KG1 (cell line): Measurements from ENCODE around the gene RILP.

ENCODE experiments used
- DNase-seq: peaks from one replicate; lab custom pipeline; 2025; lab: John Stamatoyannopoulos, UW

The RILP gene

DNA sequence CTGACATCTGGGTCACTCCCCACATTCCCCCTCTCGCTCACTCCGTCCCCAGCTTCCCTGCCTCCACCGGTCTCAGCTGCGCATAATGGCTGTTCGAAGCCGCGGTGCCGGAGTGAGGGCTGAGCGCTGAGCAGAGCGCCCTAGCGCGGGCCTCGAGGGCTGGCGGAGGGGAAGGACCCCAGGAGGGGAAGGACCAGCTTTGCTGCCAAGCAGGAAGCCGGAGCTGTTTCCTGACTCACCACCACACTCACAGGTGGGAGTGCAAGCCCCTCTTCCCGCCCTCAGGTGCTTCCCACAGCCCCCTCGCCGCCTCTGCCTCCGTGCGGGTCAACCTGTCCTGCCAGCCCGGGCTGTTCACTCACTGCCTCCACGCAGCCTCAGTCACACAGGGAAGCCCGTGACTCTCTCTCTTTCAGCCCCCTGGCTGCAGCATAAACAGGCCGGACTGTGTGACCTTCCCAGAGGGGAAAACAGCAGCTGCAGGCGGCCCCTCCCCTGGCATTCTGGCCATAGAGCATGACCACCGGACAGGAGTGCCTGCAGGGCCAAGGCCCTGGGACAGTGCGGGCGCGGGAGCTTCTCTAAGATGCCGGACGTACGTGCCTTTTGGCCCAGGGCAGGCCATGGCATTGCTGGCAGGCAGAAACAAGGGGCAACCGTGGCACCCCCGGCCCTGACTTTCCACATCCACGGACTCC lies 44.7 kb downstream of the RILP start:
- no peak for DNase-seq

DNA sequence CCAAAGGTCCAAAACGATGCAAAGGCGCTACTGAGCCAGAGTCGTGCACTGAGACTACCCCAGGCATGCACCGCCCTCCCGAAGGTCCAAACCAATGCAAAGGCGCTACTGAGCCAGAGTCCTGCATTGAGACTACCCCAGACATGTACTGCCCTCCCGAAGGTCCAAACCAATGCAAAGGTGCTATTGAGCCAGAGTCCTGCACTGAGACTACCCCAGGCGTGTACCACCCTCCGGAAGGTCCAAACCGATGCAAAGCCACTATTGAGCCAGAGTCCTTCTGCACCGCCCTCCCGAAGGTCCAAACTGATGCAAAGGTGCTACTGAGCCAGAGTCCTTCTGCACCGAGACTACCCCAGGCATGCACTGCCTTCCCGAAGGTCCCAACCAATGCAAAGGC lies 48.1 kb downstream of the RILP start:
- no peak for DNase-seq

DNA sequence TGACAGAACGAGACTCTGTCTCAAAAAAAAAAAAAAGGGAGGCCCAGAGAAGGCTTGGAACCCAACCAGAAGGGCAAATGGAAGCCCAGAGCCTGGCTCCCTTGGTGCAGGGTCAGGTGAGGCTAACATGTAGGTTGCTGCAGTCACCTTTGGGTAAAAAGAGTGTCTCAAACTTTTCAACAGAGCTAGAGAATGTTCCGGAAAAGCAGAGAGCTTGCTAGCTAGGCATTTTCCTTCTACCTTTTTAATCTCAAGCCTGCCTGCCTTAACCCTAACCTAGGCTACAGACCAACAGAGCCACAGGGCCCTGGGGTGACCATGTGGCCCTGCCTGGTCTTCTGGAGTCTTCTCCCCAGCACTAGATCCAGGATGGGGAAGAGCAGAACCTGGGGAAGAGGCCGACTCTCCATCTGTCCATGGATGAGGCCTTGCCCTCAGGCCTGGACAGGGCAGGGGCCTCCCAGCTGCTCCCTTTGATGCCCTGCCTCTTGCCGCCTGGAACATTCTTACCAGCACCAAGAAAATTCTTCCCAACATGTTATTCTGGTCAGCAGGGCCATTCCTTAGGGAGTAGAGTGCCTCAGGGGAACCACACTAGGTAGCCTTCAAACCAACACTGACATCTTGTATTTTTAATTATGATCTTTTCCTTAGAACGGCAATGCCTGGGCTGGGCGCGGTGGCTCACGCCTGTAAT lies 51.1 kb downstream of the RILP start:
- no peak for DNase-seq

- no peak for DNase-seq
These were observed 51.8 kb downstream of the RILP start for GRCh38 chr17:1597861-1598342.
